K562 (cell line): ENCODE data around the gene HNRNPA2B1. TPM values are rescaled to one million over a fixed set of nuclear protein-coding genes. Genes with fewer than 3 reads are reported as not detected.

Experiments
- CCAR2 ChIP-seq: fragments of 200-400 bp; formaldehyde crosslinking; IDR thresholded peaks from 2 replicates; pipeline ENCODE4 v1.6.1; 2017; ENCODE audit warnings: mild to moderate bottlenecking, low read depth, low read length
- DIDO1 ChIP-seq: fragments of 450-650 bp; IDR thresholded peaks from 2 replicates; pipeline ENCODE4 v1.6.1; 2016; ENCODE audit warnings: low read depth, missing biosample characterization, missing genetic modification characterization
- NR2F6 ChIP-seq: fragments of 450-650 bp; formaldehyde crosslinking; IDR thresholded peaks from 2 replicates; pipeline ENCODE4 v1.4.0; 2020; ENCODE audit warnings: mild to moderate bottlenecking
- PBX2 ChIP-seq, 2 experiments: IDR thresholded peaks in 1 of 2; conservative IDR thresholded peaks in 1 of 2; 2 replicates each; pipeline ENCODE4 v1.6.1; 2016; ENCODE audit warnings: low read depth in 2 of 2, mild to moderate bottlenecking in 1 of 2, missing compliant biosample characterization in 1 of 2, missing genetic modification characterization in 1 of 2, moderate library complexity in 1 of 2
- POLR2AphosphoS5 ChIP-seq: IDR thresholded peaks from 2 replicates; pipeline ENCODE4 v1.6.1; 2011; ENCODE audit warnings: mild to moderate bottlenecking, low read depth, low read length, moderate library complexity; ENCODE audit not compliant: control insufficient read depth, insufficient read depth
- POLR3G ChIP-seq: IDR thresholded peaks from 2 replicates; pipeline ENCODE4 v1.6.1; 2011; ENCODE audit not compliant: insufficient read length, insufficient replicate concordance; ENCODE audit errors: extremely low read depth
- SMAD2 ChIP-seq: fragments of 150-350 bp; IDR thresholded peaks from 2 replicates; pipeline ENCODE4 v1.6.1; 2014; ENCODE audit warnings: low read depth, mild to moderate bottlenecking, low read length
- SNAPC5 ChIP-seq: fragments of 250-450 bp; sonication (Bioruptor Pico); IDR thresholded peaks from 2 replicates; pipeline ENCODE4 v1.8.0; 2021; ENCODE audit warnings: moderate library complexity, mild to moderate bottlenecking, inconsistent platforms
- TGIF2 ChIP-seq: sonication (generic); formaldehyde crosslinking; IDR thresholded peaks from 2 replicates; pipeline ENCODE4 v1.8.1; 2022; ENCODE audit warnings: mild to moderate bottlenecking, missing genetic modification reagents, moderate library complexity
- UBTF ChIP-seq, 2 experiments: IDR thresholded peaks; 2 replicates each; pipeline ENCODE4 v1.6.1; 2012; ENCODE audit warnings: improper control_type of control experiment in 2 of 2, low read depth in 2 of 2, low read length in 2 of 2, borderline replicate concordance in 1 of 2
- ZNF165 ChIP-seq: fragments of 250-450 bp; sonication (Bioruptor Pico); IDR thresholded peaks from 2 replicates; pipeline ENCODE4 v1.4.0; 2020; ENCODE audit warnings: borderline replicate concordance
- ZNF512 ChIP-seq: IDR thresholded peaks from 2 replicates; pipeline ENCODE4 v1.6.1; 2016; ENCODE audit warnings: missing genetic modification characterization, missing compliant biosample characterization
- ZNF592 ChIP-seq: fragments of 450-650 bp; IDR thresholded peaks from 2 replicates; pipeline ENCODE4 v1.6.1; 2017; ENCODE audit warnings: antibody characterized with exemption, mild to moderate bottlenecking
- polyA plus RNA-seq, 8 experiments: library from polyadenylated mRNA; depleted of rRNA in 4 of 8; stranded (reverse) in 5 of 8; unstranded in 3 of 8; fragments of >200 nt; fragmentation: Nextera tagmentation in 2 of 8; fragmentation: Illumina TruSeq in 1 of 8; extraction: Ambion mirVana in 2 of 8; extraction: Trizol in 1 of 8; gene quantifications; 2 replicates each; pipeline versions ENCODE4 v1.2.1 to v1.2.3, GENCODE V29; 2011 to 2014; ENCODE audit warnings: inconsistent platforms in 1 of 8, missing spikeins in 1 of 8
- total RNA-seq, 7 experiments: library from RNA; depleted of rRNA in 6 of 7; stranded (reverse); fragments of >200 nt in 6 of 7; fragmentation: Illumina TruSeq in 2 of 7; extraction: Trizol in 2 of 7; gene quantifications; 2 replicates each; pipeline versions ENCODE4 v1.2.1 to v1.2.3, GENCODE V29; 2011 to 2021; ENCODE audit warnings: low replicate concordance in 1 of 7

HNRNPA2B1 gene
- total and polyA plus RNA-seq, 9 of the 15 experiments (the other 6 are each of a cell fraction or from before 2014, with no cell fraction given) = 630 to 1,989 (median 865) TPM

GRCh38 chr7:26187380-26188205 is 13.0 kb downstream of the HNRNPA2B1 start (continued):
- TF ChIP-seq UBTF (IDR thresholded peaks at IDR 0.05; ENCODE audit: borderline replicate concordance in 1 of 2, low read depth in 2 of 2, low read length in 2 of 2) (no peak), SNAPC5 (no peak), ZNF512 (tag) (no peak), ZNF165 (CRISPR knock-in tag) (no peak), POLR2AphosphoS5 (peak; percentile 67), PBX2 (CRISPR knock-in tag; IDR thresholded peaks at IDR 0.05; ENCODE audit: low read depth) (no peak), PBX2 (tag; conservative IDR thresholded peaks at IDR 0.05; ENCODE audit: low read depth) (no peak), TGIF2 (CRISPR knock-in tag) (no peak), NR2F6 (CRISPR knock-in tag) (no peak; the same call in 1 of the 2 replicates), DIDO1 (no peak), POLR3G (no peak), CCAR2 (no peak), SMAD2 (no peak), ZNF592 (peak; percentile 41; the same call in 1 of the 2 replicates)
